ENCODE measurements around the gene ETV6.
"Not testable (repeated sequence)": the region's sequence is repeated elsewhere in the genome, so short reads cannot be mapped to it uniquely, and the experiment has no call there.

ETV6 gene

GRCh38 chr12:11897923-11898322, 248.4 kb downstream of the ETV6 start:
- no peak for DNase-seq

- no peak for DNase-seq
Measured at GRCh38 chr12:11901701-11902524, 252.4 kb downstream of the ETV6 start.

- DNase-seq = no peak
Measured at GRCh38 chr12:11902525-11902875, 253.0 kb downstream of the ETV6 start.

GRCh38 chr12:11904124-11904523, 254.7 kb downstream of the ETV6 start:
- DNase-seq = no peak

GRCh38 chr12:11905534-11905933, 256.1 kb downstream of the ETV6 start:
- DNase-seq = no peak

- no peak for DNase-seq
Measured at GRCh38 chr12:11906286-11906935, 256.9 kb downstream of the ETV6 start.

GRCh38 chr12:11907625-11908024, 258.2 kb downstream of the ETV6 start:
- no peak for DNase-seq

GRCh38 chr12:11909406-11909805, 259.9 kb downstream of the ETV6 start:
- DNase-seq = not testable (repeated sequence)

GRCh38 chr12:11916113-11916512, 266.6 kb downstream of the ETV6 start:
- DNase-seq = no peak

GRCh38 chr12:11916771-11917170, 267.3 kb downstream of the ETV6 start:
- no peak for DNase-seq

- DNase-seq = no peak
Measured at GRCh38 chr12:11917501-11917900, 268.0 kb downstream of the ETV6 start.

- no peak for DNase-seq
Measured at GRCh38 chr12:11920231-11920630, 270.8 kb downstream of the ETV6 start.

- DNase-seq = no peak
Measured at GRCh38 chr12:11922361-11922760, 272.9 kb downstream of the ETV6 start.

- no peak for DNase-seq
Measured at GRCh38 chr12:11923067-11923466, 273.6 kb downstream of the ETV6 start.

- no peak for DNase-seq
Measured at GRCh38 chr12:11927286-11927935, 277.9 kb downstream of the ETV6 start.

GRCh38 chr12:11929714-11930113, 280.2 kb downstream of the ETV6 start:
- DNase-seq = no peak

- no peak for DNase-seq
Measured at GRCh38 chr12:11939223-11939622, 289.7 kb downstream of the ETV6 start.

GRCh38 chr12:11941606-11942337, 292.3 kb downstream of the ETV6 start:
- no peak for DNase-seq

GRCh38 chr12:11943919-11944700, 294.6 kb downstream of the ETV6 start:
- DNase-seq = no peak
